ENCODE results near the gene OXSM.

DNA sequence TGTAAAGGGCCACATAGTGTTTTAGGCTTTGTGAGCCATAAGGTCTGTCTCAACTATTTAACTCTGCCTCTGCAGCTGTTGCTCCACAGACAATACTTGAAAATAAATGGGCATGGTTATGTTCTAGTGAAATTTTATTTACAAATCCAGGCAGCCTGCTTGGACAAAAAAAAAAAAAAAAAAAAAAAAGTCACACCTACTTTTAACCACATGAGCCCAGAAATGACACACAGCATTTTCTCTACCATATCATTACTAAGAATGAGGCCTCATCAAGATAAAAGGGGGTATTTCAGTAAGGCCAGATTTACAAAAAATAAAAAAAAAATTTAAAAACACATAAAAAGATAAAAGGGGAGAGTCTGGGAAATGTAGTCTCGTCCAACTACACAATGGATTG, 4.9 kb upstream of the OXSM start:
- TF ChIP-seq, protein P1, sequence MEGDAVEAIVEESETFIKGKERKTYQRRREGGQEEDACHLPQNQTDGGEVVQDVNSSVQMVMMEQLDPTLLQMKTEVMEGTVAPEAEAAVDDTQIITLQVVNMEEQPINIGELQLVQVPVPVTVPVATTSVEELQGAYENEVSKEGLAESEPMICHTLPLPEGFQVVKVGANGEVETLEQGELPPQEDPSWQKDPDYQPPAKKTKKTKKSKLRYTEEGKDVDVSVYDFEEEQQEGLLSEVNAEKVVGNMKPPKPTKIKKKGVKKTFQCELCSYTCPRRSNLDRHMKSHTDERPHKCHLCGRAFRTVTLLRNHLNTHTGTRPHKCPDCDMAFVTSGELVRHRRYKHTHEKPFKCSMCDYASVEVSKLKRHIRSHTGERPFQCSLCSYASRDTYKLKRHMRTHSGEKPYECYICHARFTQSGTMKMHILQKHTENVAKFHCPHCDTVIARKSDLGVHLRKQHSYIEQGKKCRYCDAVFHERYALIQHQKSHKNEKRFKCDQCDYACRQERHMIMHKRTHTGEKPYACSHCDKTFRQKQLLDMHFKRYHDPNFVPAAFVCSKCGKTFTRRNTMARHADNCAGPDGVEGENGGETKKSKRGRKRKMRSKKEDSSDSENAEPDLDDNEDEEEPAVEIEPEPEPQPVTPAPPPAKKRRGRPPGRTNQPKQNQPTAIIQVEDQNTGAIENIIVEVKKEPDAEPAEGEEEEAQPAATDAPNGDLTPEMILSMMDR (IDR thresholded peaks at IDR 0.05), result no peak
- TF ChIP-seq POLR2A (IDR thresholded peaks at IDR 0.05), result no peak
